Upper lobe of left lung (tissue), 6 donors: ENCODE data around the gene GOLM1. TPM values are rescaled to one million over a fixed set of nuclear protein-coding genes. Genes with fewer than 3 reads are reported as not detected.

Source experiments
- ATAC-seq, 2 donors: fragments of 200-7000 bp; cut with Tn5 transposase; one replicate each; pipeline ENCODE4 v1.9.1; 2022; ENCODE audit warnings: mild to moderate bottlenecking in 2 of 2, moderate library complexity in 2 of 2; ENCODE audit not compliant: low FRiP score in 2 of 2
- DNase-seq, 2 donors: peaks; one replicate each; pipeline ENCODE4 v3.0.0-alpha.2; 2019 to 2020
- H3K27ac ChIP-seq, 4 donors: fragments of 200-600 bp; sonication (generic); one replicate each; pipeline ENCODE4 v1.5.1; 2016 to 2019
- H3K27me3 ChIP-seq, 4 donors: fragments of 200-600 bp; sonication (generic); one replicate each; pipeline ENCODE4 v1.5.1; 2017 to 2019
- H3K36me3 ChIP-seq, 4 donors: fragments of 200-600 bp; sonication (generic); one replicate each; pipeline ENCODE4 v1.5.1; 2016 to 2019
- H3K4me1 ChIP-seq, 4 donors: fragments of 200-600 bp; sonication (generic); one replicate each; pipeline ENCODE4 v1.5.1; 2018 to 2019
- H3K4me3 ChIP-seq, 4 donors: fragments of 200-600 bp; sonication (generic); one replicate each; pipeline ENCODE4 v1.5.1; 2017 to 2019; ENCODE audit warnings: mild to moderate bottlenecking in 2 of 4, moderate library complexity in 1 of 4
- H3K9me3 ChIP-seq, 4 donors: fragments of 200-600 bp; sonication (generic); one replicate each; pipeline ENCODE4 v1.5.1; 2018 to 2019
- EP300 ChIP-seq, 4 donors: sonication (generic); formaldehyde crosslinking; IDR thresholded peaks; one replicate each; pipeline ENCODE4 v1.5.1; 2017; ENCODE audit warnings: antibody characterized with exemption in 4 of 4, control low read depth in 2 of 4
- POLR2A ChIP-seq, 4 donors: fragments of 450-650 bp; IDR thresholded peaks; one replicate each; pipeline ENCODE4 v1.5.1; 2016 to 2017; ENCODE audit warnings: antibody characterized with exemption in 4 of 4, mild to moderate bottlenecking in 2 of 4
- POLR2AphosphoS5 ChIP-seq, 2 donors: sonication (generic); formaldehyde crosslinking; IDR thresholded peaks; one replicate each; pipeline ENCODE4 v1.5.1; 2017; ENCODE audit warnings: antibody characterized with exemption in 2 of 2
- WGBS, 2 donors: methylation state at CpG; one replicate each; pipeline ENCODE4 v1.1.5; 2017 to 2018; 5-methylcytosine and 5-hydroxymethylcytosine counted together
- total RNA-seq, 6 donors: library from RNA; depleted of rRNA in 4 of 6; stranded (reverse); fragments of >200 nt in 4 of 6; gene quantifications; one replicate each; pipeline versions ENCODE4 v1.1.0 to v1.2.1, GENCODE V29; 2016 to 2021
- TF ChIP-seq, protein P1 (sequence below), 6 experiments: fragments of 450-650 bp in 4 of 6; fragments of 200-600 bp in 2 of 6; sonication (generic) in 2 of 6; IDR thresholded peaks; one replicate each; pipeline ENCODE4 v1.5.1; 2016 to 2019; ENCODE audit warnings: antibody characterized with exemption in 6 of 6
- donor health status: DM: no; HTN: no; CAD: no; lungs with moderate emphysema.
- donor health status: DM: no; HTN: yes; CAD: no; lungs with severe emphysema.

Gene GOLM1
- total RNA-seq, 6 donors from 2014 or later: 3.1 to 27.5 (median 15.7) TPM

DNA sequence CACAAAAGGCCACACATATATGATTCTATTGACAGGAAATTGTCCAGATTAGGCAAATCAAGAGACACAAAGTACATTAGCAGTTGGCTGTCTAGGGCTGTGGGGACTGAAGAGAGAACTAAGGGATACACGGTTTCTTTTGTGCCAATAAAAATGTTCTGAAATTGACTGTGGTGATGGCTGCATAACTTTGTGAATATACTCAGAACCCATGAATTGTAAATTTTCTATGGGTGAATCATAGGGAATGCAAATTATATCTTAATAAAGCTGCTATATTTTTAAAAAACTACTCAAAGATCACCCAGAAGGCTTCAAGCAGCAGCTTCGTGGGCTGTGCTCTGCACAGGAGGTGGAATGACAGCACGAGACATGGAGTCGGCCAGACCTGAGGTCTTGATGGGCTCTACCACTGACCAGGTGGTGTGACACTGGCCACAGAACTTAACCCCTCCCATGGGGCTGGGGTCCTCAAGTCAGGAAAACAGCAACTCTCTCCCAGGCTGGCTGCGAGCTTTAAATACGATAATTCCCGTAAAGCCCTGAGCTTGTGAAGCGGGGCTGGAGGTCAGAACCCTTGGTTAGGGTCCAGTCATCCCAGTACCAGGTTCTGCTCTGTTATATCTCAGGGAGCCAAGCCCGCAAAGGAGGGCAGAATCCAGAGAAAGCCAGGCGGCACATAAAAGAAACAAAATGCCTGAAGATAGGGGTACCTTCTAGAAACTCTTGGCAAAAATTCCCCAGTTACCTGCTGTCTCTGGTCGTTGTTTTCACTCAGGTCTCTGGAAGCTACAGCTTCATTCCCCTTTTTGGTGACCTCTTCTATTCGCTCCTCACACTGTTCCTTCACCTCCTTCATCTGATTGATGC lies 59.1 kb downstream of the GOLM1 start:
- Histone ChIP-seq H3K4me3 (no peak overlapping the region), H3K9me3 (no peaks in the 10 kb centered on the region), H3K4me1 (no peaks in the 10 kb centered on the region), H3K27me3 (no peaks in the 10 kb centered on the region), H3K27ac (no peak overlapping the region), H3K36me3 (no peaks in the 10 kb centered on the region)
- 92 to 94% methylated on average over 12 of the region's 12 CpGs for WGBS, 2 donors
- TF ChIP-seq, protein P1, sequence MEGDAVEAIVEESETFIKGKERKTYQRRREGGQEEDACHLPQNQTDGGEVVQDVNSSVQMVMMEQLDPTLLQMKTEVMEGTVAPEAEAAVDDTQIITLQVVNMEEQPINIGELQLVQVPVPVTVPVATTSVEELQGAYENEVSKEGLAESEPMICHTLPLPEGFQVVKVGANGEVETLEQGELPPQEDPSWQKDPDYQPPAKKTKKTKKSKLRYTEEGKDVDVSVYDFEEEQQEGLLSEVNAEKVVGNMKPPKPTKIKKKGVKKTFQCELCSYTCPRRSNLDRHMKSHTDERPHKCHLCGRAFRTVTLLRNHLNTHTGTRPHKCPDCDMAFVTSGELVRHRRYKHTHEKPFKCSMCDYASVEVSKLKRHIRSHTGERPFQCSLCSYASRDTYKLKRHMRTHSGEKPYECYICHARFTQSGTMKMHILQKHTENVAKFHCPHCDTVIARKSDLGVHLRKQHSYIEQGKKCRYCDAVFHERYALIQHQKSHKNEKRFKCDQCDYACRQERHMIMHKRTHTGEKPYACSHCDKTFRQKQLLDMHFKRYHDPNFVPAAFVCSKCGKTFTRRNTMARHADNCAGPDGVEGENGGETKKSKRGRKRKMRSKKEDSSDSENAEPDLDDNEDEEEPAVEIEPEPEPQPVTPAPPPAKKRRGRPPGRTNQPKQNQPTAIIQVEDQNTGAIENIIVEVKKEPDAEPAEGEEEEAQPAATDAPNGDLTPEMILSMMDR (IDR thresholded peaks at IDR 0.05): no peak
- TF ChIP-seq POLR2AphosphoS5 (IDR thresholded peaks at IDR 0.05) (no peak), POLR2A (IDR thresholded peaks at IDR 0.05) (no peak), EP300 (IDR thresholded peaks at IDR 0.05) (no peak)
- ATAC-seq (no peak), DNase-seq (no peak)

DNA sequence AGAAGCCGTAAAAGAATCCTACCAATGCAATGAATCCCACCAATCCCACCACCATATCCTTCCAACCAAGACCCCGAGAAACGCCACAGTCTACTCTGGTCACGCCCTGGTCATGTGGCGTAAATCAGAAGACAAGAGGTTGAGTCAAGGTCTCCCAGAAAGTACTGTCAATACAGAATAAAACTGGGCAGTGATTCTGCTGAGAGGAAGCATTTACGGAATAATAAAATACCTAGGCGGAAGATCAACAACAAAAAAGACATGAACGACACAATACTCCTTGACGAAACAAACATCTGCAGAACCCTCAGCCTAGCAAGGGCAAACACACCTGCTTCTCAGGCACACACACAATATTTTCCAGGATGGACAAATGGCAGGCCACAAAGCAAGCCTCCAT lies 62.8 kb downstream of the GOLM1 start:
- no peak for ATAC-seq
- no peak for DNase-seq
- peaks cover 0 to 4% (median 0%) of the 10 kb centered on the region in 4 donors for H3K36me3 ChIP-seq
- no peaks in the 10 kb centered on the region for H3K9me3 ChIP-seq
- 91 to 99% methylated on average over 8 to 9 of the region's 9 CpGs for WGBS, 2 donors
- no peaks in the 10 kb centered on the region for H3K4me1 ChIP-seq
- TF ChIP-seq, protein P1 (IDR thresholded peaks at IDR 0.05): no peak
- TF ChIP-seq POLR2A (IDR thresholded peaks at IDR 0.05): no peak
- TF ChIP-seq EP300 (IDR thresholded peaks at IDR 0.05): no peak
- no peak for TF ChIP-seq POLR2AphosphoS5 (IDR thresholded peaks at IDR 0.05)
- no peak overlapping the region for H3K27ac ChIP-seq
- no peak overlapping the region for H3K4me3 ChIP-seq
- H3K27me3 ChIP-seq: no peaks in the 10 kb centered on the region

DNA sequence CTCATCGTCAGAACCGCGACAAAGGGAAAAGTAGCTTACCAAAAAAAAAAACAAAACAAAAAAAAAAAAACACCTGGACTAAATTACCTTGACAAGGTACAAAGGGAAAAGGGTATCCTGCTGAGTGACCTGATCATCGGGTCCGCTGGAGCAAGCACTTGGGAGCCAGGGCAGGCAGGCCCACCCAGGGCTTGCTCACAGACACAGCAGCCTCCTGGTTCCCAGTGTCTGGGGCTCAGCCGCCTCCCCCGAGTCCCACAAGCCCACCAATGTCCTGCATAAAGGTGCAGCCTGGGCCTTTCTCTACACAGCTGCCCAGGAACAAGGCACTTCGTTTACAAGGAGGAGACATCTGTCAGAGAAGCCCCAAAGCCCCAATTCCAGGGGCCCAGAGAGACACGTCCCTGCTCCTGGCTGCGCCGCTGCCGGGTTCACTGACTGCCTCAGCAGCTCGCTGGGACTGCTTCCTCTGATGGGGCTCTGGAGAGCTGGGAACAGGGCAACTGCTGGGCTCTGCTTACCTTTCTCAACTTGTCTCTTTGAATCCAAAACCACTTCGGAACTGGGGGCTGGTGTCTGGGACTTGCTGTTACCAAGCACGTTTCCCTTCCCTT lies 63.4 kb downstream of the GOLM1 start:
- no peak overlapping the region for H3K4me3 ChIP-seq
- H3K36me3 ChIP-seq: peaks cover 0 to 4% (median 0%) of the 10 kb centered on the region in 4 donors
- no peaks in the 10 kb centered on the region for H3K9me3 ChIP-seq
- ATAC-seq (no peak), DNase-seq (peak in 1 of 2 donors; percentile 70)
- no peaks in the 10 kb centered on the region for H3K4me1 ChIP-seq
- WGBS, 2 donors: 90 to 92% methylated on average over 14 to 15 of the region's 15 CpGs
- H3K27ac ChIP-seq: no peak overlapping the region
- TF ChIP-seq EP300 (IDR thresholded peaks at IDR 0.05) (no peak), POLR2A (IDR thresholded peaks at IDR 0.05) (no peak), POLR2AphosphoS5 (IDR thresholded peaks at IDR 0.05) (no peak)
- TF ChIP-seq, protein P1 (IDR thresholded peaks at IDR 0.05): no peak
- no peaks in the 10 kb centered on the region for H3K27me3 ChIP-seq

DNA sequence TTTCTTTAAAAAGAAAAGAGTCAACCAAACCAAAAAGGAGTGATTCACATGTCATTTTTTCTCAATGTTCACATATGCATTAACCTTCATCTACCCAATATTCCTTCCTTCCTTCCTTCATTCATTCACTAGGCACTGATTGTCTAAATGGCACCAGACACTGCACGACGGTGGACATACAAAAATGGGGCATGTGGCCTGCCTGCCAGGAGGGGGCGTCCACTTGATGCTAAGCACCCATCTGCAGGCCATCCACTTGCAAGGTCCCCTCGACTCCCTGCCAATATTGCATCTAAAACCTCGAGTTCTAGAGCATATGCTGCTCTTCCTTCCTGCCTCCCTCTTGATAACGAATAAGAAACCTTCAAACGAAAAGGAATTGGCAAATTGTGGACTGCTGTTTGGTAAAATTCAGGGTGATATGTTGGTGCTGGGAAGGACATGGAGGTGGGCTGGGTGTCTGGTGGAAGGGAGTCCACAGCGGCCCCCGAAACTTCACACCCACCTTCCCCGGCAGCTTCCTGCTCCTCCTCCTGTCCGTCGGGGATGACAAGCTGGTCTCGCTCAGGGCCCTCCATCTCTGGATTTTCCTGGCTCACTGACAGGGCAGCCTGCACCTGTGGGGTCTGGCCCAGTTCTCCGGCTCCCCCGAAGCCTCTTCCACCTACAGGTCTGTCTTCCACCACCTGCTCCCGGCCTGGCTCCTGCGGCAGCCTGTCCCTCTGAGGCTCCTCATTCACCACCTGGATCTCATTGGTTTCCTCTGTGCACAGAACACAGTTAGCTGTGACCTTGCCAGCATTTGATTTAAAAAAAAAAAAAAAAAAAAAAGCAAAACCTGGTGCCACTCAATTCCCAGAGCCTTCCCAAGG lies 64.3 kb downstream of the GOLM1 start:
- DNase-seq (peak in 1 of 2 donors; percentile 43), ATAC-seq (no peak)
- no peak for TF ChIP-seq POLR2A (IDR thresholded peaks at IDR 0.05)
- TF ChIP-seq, protein P1 (IDR thresholded peaks at IDR 0.05): peak in 2 of 6 experiments; percentile 18 to 19
- H3K9me3 ChIP-seq: no peaks in the 10 kb centered on the region
- no peaks in the 10 kb centered on the region for H3K4me1 ChIP-seq
- no peaks in the 10 kb centered on the region for H3K27me3 ChIP-seq
- WGBS, 2 donors: 81 to 83% methylated on average over 15 to 17 of the region's 17 CpGs
- H3K36me3 ChIP-seq: peaks cover 0 to 4% (median 0%) of the 10 kb centered on the region in 4 donors
- no peak overlapping the region for H3K4me3 ChIP-seq
- H3K27ac ChIP-seq: no peak overlapping the region
